ELF-1 (cell line): ENCODE data around the gene H1-8.
A peak's percentile ranks its signal among the peaks of the same experiment; 100 is the strongest.
"Not testable (repeated sequence)": the region's sequence is repeated elsewhere in the genome, so short reads cannot be mapped to it uniquely, and the experiment has no call there.

Experiments used
- DNase-seq: peaks from one replicate; pipeline ENCODE4 v3.0.0-alpha.2; 2016; ENCODE audit warnings: low read depth, low spot score

Gene H1-8

GRCh38 chr3:129543156-129543790, at the start of gene H1-8:
TSS of gene H1-8 (plus strand) at chr3:129543175. CDS start at chr3:129543219, 44 bp downstream.
- DNase-seq, result no peak

DNA sequence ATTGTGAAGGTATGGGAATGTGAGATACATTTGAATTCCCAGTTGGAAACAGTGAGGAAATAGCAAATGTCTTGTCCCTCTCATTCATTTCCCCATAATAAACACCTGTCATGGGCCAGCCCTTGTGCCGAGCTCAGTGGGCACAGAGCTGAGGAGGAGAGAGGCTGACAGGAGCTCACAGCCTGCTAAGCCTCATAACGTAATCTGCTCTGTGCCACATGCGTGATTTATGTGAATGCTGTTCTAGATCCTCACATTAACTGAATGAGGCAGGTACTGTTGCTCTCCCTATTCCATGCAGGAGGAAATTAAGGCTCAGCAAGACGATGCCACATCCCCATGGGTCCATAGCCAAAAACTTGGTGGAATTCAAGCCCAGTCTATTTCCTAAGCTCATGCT, 49.8 kb upstream of the H1-8 start:
- no peak for DNase-seq

GRCh38 chr3:129494499-129494898, 48.5 kb upstream of the H1-8 start:
- DNase-seq, result not testable (repeated sequence)

DNA sequence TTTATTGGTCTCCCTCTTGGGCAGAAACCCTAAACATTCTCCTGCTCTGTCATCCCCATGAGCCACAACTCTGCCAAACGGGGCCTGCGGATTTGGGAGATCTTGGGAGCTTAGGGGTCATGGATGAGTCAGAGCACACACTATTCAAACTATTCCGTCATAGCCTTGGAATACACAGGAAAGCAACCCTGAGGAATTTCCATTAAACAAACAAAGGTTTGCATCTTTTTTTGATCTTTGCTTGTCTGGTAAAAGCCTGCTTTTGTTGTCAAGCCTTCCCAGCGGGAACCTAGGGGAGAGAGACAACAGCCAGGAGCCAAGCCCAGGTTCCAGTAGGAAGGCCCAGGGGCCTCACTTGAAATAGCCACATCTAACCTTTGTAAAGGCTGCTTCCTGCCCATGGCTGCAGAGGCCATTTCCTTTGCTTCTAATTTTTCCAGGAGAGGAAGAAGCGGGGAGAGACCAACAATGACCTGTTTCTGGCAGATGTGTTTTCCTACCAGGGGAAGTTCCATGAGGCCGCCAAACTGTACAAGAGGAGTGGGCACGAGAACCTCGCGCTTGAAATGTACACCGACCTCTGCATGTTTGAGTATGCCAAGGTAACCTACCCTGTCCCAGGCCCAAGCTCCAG, 47.9 kb upstream of the H1-8 start:
- DNase-seq, result peak; percentile 79

DNA sequence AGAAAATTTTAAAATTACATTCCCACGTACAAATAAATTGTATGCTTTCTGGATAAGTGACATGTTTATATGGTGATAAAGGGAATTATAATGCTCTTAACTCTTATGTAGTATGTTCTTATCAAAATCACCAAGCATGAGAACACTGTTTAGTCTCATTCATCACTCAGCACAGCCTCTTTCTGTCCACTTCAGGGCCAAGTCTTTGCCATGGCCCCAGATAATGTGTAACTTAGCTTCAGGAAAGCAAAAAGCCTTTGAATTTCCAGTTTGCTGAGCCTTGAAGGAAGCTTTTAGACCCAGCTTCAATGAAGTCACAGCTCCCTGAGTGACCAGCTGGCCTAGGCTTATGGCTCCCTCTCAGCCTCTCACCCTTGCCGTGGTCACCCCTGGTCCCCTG, 45.1 kb upstream of the H1-8 start:
- not testable (repeated sequence) for DNase-seq

DNA sequence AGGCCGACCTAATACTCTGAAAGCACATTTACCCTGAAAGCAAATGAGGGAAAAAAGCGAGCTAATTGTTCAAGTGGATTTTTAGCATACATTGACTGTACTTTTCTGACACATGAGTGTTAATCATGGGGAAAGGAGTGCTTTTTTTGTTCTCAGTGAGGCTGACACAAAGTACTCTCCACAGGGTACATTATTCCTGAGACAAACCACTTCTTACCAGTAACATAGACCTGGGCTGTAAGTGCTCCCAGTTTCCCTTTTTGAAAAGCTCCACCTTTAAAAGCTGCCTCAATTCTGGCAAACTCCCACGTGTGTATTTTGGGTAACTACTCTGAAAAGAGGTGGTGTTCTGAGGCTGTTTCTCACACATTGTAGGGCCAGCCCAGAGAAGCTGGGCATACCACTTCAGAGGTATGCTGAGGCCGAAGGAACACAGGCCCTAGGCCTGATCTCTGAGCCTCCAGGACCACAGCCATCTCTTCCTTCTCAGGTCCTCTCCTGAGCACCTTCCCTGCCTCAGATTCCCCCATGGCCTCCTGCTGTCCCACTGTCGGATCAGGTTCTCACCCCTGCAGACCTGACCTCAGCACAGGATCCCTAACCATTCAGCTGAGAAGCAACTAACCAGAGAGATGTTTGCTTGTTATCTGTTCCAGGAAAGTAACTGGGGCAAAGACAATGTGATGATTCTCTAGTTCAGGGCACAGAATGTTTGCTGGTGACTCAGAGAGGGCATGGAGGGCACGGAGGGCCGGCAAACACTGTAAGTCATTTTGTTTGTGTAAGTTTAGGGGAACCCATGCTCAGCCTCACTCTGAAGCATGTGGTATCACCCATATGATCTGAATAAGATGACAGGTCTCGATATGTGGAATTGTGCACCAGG, 44.1 kb upstream of the H1-8 start:
- not testable (repeated sequence) for DNase-seq

DNA sequence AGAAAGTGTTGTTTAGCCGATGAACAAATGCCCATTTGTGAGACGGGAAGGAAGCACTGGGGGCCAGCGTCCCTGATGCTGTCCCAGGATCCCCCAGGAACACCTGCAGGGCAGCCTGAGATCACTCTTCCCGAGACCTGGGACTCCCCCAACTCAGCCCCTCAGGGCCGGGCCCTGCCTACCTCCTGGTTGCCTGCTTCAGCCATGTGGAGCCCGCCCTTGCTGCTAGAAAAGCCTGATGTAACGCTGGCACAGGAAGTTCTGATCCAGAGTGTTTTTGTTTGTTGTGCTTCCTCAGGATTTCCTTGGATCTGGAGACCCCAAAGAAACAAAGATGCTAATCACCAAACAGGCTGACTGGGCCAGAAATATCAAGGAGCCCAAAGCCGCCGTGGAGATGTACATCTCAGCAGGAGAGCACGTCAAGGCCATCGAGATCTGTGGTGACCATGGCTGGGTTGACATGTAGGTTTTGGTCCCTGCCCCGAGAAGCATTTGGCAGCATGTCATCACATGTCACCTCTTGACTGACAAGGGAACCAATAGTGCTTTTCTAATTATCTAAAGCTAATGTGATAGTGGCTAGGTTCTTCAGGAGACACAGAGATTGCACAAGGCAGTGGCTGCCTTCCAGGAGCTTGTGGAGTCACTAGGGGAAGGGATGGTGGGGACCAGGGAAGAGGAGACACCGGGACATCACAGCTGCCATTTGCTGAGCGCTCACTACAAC, 43.2 kb upstream of the H1-8 start:
- DNase-seq, result not testable (repeated sequence)

DNA sequence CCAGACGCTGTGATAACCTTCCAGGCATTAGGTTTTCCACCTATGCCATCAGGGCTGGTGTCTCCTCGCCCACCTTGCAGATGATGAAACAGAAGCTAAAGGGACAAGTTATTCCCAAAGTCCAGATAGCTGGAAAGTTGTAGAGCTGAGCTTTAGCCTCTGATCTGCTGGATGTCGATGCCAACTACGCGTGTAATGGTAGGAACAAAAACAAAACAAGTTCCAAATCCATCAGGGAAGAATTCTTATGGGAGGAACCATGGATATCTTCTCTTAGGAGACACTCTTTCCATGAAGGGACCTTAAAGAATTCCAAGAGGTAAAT, 42.7 kb upstream of the H1-8 start:
- DNase-seq, result no peak

GRCh38 chr3:129501630-129502029, 41.3 kb upstream of the H1-8 start:
- no peak for DNase-seq

GRCh38 chr3:129502641-129503408, 40.1 kb upstream of the H1-8 start:
- no peak for DNase-seq

DNA sequence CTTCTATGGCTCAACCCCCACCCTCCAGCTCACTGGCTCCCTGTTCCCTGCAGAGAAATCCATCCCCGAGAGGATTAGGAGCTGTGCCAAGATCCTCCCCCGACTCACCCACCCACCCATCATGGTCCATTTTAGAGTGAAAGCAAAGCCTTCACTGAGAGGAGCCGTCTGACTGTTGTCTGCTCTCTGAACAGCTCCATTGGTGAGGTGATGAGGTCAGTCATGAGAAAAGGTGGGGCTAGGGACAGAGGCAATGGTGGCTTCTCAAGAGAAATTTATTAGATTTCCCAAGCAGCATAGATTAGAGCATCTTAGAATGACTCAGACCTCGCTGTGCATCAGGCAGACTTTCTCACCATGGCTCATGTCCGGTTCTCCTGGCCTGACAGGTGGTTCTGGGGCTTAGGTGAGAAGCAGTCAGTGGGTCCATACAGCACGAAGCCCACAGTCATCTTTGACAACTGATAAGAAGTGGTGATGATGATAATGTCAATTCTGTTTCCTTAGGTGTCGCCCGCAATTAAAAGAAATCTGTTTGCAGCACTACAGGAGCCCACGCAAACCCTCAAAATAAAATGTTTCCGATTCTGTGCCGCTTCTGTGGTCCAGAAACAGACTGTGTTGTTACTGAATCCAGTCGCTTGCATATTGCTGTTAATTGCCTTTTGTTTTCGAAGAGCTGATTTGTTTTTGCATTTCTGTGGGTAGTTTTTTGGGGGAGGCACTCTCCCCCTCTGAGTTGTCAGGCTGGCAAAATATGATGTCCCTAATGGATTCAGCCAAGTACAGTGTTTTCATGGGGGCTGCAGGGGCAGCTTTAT, 39.3 kb upstream of the H1-8 start:
- DNase-seq, result no peak

GRCh38 chr3:129504471-129505100, 38.4 kb upstream of the H1-8 start:
- DNase-seq, result no peak

DNA sequence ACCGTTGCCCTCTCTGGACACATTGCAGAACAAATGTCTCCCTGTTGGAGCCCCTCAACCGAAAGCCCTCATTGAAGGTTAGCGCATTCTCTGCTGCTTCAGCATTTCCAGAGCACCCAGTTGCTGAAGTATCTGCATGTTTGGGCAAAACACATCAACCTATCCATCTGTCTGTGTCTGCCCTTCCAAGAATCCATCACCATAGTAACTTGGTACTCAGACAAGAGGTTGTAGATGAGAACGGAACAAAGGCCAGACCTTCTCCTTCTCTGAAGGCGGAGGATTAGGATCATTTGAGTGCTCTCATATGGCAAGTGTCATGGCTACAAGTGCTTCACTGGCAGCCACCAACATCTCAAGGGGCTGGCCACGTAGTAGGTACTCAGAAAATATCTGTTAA, 37.6 kb upstream of the H1-8 start:
- DNase-seq, result no peak

DNA sequence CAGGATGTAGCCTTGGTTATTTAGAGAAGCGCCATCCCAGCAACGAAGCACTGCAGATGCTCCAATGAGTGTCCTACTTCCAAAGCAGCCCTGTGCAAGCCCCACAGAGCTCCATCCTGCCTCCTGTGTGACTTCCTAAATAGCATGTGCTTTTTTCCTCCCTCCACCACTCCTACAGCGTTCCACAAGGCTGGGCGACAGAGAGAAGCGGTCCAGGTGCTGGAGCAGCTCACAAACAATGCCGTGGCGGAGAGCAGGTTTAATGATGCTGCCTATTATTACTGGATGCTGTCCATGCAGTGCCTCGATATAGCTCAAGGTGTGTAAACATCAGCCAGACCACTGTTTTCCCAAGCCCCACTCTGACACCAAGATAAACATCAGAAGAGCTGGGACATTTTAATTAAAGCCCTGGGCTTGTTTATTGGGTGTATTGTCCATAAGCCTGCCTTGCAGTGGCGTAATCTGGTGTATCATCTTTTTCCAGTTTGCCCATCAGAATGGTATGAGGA, 36.7 kb upstream of the H1-8 start:
- DNase-seq, result no peak

DNA sequence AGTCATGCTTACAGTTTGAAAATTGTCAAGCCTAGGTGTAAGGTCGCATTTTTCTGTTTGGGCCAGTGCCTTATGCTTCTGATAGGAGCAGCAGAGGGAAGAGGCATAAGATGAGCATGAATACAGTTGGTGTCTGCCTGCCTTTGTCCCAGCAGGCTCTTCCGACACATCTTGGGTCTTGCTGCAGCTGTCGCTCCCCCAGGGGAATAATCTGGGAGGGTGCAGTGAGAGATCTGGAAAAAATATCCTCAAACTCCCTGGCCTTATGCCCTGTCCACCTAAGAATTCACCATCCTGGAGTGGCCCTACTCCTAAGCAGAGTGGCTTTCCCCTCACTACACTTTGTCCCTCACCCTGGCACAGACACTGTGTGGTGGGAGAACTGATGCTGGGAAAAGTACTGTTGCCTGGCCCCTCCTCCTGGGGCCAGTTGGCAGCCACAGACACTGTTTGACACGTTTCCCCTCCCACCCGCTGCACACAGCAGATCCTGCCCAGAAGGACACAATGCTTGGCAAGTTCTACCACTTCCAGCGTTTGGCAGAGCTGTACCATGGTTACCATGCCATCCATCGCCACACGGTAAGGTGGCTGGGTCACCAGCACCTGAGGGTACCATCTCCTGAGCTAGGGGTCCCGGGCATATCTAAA, 35.7 kb upstream of the H1-8 start:
- DNase-seq, result no peak

GRCh38 chr3:129512595-129512994, 30.4 kb upstream of the H1-8 start:
- no peak for DNase-seq

DNA sequence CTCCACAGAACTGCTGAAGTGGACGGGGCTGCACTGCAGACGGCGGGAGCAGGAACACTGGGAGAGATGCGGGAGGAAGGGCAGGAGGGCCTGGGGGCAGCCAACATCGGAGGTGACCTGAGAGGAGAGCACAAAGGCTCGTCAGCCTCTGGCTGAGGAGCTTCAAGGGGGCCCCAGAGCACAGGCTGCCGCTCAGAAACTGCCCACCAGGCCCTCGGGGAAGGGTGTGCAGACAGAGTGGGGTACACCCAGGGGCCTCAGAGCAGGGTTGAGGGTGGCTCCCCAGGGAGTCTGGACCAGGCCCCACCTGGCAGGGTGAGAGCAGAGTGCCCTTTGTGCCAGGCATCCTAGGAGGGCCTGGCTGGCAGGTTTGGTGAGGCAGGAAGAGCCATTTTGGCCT, 29.3 kb upstream of the H1-8 start:
- no peak for DNase-seq

GRCh38 chr3:129514110-129514509, 28.9 kb upstream of the H1-8 start:
- DNase-seq, result no peak

GRCh38 chr3:129514563-129514962, 28.4 kb upstream of the H1-8 start:
- DNase-seq, result no peak
